Smooth muscle cell (in vitro differentiated cells): ENCODE results near the gene RAB27B. TPM values are rescaled to one million over a fixed set of nuclear protein-coding genes. Genes with fewer than 3 reads are reported as not detected.

Experiments used
- DNase-seq: peaks from one replicate; lab custom pipeline; 2025; ENCODE audit not compliant: unreplicated experiment; lab: John Stamatoyannopoulos, UW
- H2AFZ ChIP-seq: fragments of 200-600 bp; sonication (generic); 2 replicates; pipeline ENCODE4 v1.6.0; 2016; ENCODE audit warnings: antibody characterized with exemption, low read depth, mild to moderate bottlenecking
- H3F3A ChIP-seq: fragments of 200-600 bp; sonication (generic); 2 replicates; pipeline ENCODE4 v1.6.0; 2017; ENCODE audit warnings: antibody characterized with exemption, low read depth
- H3K27ac ChIP-seq: fragments of 200-600 bp; sonication (generic); 2 replicates; pipeline ENCODE4 v1.5.1; 2016; ENCODE audit warnings: low read depth, mild to moderate bottlenecking
- H3K27me3 ChIP-seq: fragments of 200-600 bp; sonication (generic); 2 replicates; pipeline ENCODE4 v1.6.1; 2016; ENCODE audit warnings: low read depth, mild to moderate bottlenecking
- H3K36me3 ChIP-seq: fragments of 200-600 bp; sonication (generic); 2 replicates; pipeline ENCODE4 v1.5.1; 2016; ENCODE audit warnings: low read depth
- H3K4me1 ChIP-seq: fragments of 200-600 bp; sonication (generic); 2 replicates; pipeline ENCODE4 v1.5.1; 2016; ENCODE audit warnings: low read depth
- H3K4me2 ChIP-seq: fragments of 200-600 bp; sonication (generic); 2 replicates; pipeline ENCODE4 v1.6.0; 2016; ENCODE audit warnings: mild to moderate bottlenecking
- H3K4me3 ChIP-seq: fragments of 200-600 bp; sonication (generic); 2 replicates; pipeline ENCODE4 v1.5.1; 2016; ENCODE audit warnings: mild to moderate bottlenecking
- H3K79me2 ChIP-seq: fragments of 200-600 bp; sonication (generic); 2 replicates; pipeline ENCODE4 v1.6.0; 2016; ENCODE audit warnings: low read depth, mild to moderate bottlenecking
- H3K9ac ChIP-seq: fragments of 200-600 bp; sonication (generic); 2 replicates; pipeline ENCODE4 v1.6.0; 2016; ENCODE audit warnings: low read depth
- H3K9me3 ChIP-seq: fragments of 200-600 bp; sonication (generic); replicated peaks from 2 replicates; pipeline ENCODE4 v1.5.1; 2016; ENCODE audit warnings: low read depth
- H4K20me1 ChIP-seq: fragments of 200-600 bp; sonication (generic); 2 replicates; pipeline ENCODE4 v1.6.0; 2016; ENCODE audit warnings: low read depth
- WGBS: methylation state at CpG from one replicate; pipeline ENCODE4 v1.1.7; 2016; ENCODE audit warnings: low lambda C conversion rate; 5-methylcytosine and 5-hydroxymethylcytosine counted together
- polyA plus RNA-seq: library from polyadenylated mRNA; unstranded; fragments of >200 nt; fragmentation: Nextera tagmentation; extraction: Ambion mirVana; gene quantifications from 2 replicates; pipeline ENCODE4 v1.2.1, GENCODE V29; 2016
- total RNA-seq: library from RNA; depleted of rRNA; stranded (reverse); fragments of >200 nt; gene quantifications from 2 replicates; pipeline ENCODE4 v1.2.3, GENCODE V29; 2014
- TF ChIP-seq, protein P1 (sequence below): fragments of 200-600 bp; sonication (generic); IDR thresholded peaks from 2 replicates; pipeline ENCODE4 v1.5.1; 2017; ENCODE audit warnings: borderline replicate concordance, mild to moderate bottlenecking, antibody characterized with exemption; ENCODE audit not compliant: insufficient read depth, poor library complexity, severe bottlenecking

RAB27B gene
- total and polyA plus RNA-seq, 2 experiments from 2014 or later: 0.98 to 9.5 TPM

- H3K79me2 ChIP-seq: no peaks in the 10 kb centered on the region
- H4K20me1 ChIP-seq: no peaks in the 10 kb centered on the region
- H3K9me3 ChIP-seq: no peaks in the 10 kb centered on the region
- H3K9ac ChIP-seq: peak overlapping the region; percentile 51
- H3K4me2 ChIP-seq: peak overlapping the region; percentile 94
- TF ChIP-seq, protein P1, sequence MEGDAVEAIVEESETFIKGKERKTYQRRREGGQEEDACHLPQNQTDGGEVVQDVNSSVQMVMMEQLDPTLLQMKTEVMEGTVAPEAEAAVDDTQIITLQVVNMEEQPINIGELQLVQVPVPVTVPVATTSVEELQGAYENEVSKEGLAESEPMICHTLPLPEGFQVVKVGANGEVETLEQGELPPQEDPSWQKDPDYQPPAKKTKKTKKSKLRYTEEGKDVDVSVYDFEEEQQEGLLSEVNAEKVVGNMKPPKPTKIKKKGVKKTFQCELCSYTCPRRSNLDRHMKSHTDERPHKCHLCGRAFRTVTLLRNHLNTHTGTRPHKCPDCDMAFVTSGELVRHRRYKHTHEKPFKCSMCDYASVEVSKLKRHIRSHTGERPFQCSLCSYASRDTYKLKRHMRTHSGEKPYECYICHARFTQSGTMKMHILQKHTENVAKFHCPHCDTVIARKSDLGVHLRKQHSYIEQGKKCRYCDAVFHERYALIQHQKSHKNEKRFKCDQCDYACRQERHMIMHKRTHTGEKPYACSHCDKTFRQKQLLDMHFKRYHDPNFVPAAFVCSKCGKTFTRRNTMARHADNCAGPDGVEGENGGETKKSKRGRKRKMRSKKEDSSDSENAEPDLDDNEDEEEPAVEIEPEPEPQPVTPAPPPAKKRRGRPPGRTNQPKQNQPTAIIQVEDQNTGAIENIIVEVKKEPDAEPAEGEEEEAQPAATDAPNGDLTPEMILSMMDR: no peak
- H3K27me3 ChIP-seq: no peaks in the 10 kb centered on the region
- 38% methylated on average over 2 of the region's 2 CpGs for WGBS
- peak overlapping the region; percentile 64 for H3K27ac ChIP-seq
- H3K36me3 ChIP-seq: no peaks in the 10 kb centered on the region
- peak overlapping the region; percentile 75 for H3K4me3 ChIP-seq
- no peak for DNase-seq
- H2AFZ ChIP-seq: peak overlapping the region; percentile 100
- H3K4me1 ChIP-seq: peaks cover 12% of the 10 kb centered on the region
- H3F3A ChIP-seq: peaks cover 7% of the 10 kb centered on the region
Observed at GRCh38 chr18:54828986-54829385, 709 bp downstream of the RAB27B start.

- Histone ChIP-seq H3K27ac (peak overlapping the region; percentile 60), H3F3A (peaks cover 7% of the 10 kb centered on the region), H2AFZ (no peak overlapping the region), H3K4me2 (peak overlapping the region; percentile 94), H3K4me1 (peaks cover 12% of the 10 kb centered on the region), H3K9ac (peak overlapping the region; percentile 30), H3K27me3 (no peaks in the 10 kb centered on the region), H4K20me1 (no peaks in the 10 kb centered on the region), H3K79me2 (no peaks in the 10 kb centered on the region), H3K36me3 (no peaks in the 10 kb centered on the region), H3K9me3 (no peaks in the 10 kb centered on the region), H3K4me3 (peak overlapping the region; percentile 75)
- TF ChIP-seq, protein P1: no peak
- WGBS: 52% methylated on average over 1 of the region's 1 CpG
- DNase-seq: no peak
Observed at GRCh38 chr18:54829856-54830255, 1.6 kb downstream of the RAB27B start.

GRCh38 chr18:54830260-54830659 lies 2.0 kb downstream of the RAB27B start:
- H3K9ac ChIP-seq: no peak overlapping the region
- H3K79me2 ChIP-seq: no peaks in the 10 kb centered on the region
- no peaks in the 10 kb centered on the region for H3K36me3 ChIP-seq
- peak overlapping the region; percentile 60 for H3K27ac ChIP-seq
- peak overlapping the region; percentile 75 for H3K4me3 ChIP-seq
- no peaks in the 10 kb centered on the region for H3K9me3 ChIP-seq
- no peak overlapping the region for H2AFZ ChIP-seq
- peaks cover 7% of the 10 kb centered on the region for H3F3A ChIP-seq
- peak overlapping the region; percentile 94 for H3K4me2 ChIP-seq
- no peaks in the 10 kb centered on the region for H4K20me1 ChIP-seq
- H3K27me3 ChIP-seq: no peaks in the 10 kb centered on the region
- no peak for DNase-seq
- 94% methylated on average over 1 of the region's 1 CpG for WGBS
- TF ChIP-seq, protein P1: no peak
- H3K4me1 ChIP-seq: peaks cover 12% of the 10 kb centered on the region

GRCh38 chr18:54830866-54831265 lies 2.6 kb downstream of the RAB27B start:
- no peaks in the 10 kb centered on the region for H4K20me1 ChIP-seq
- no peaks in the 10 kb centered on the region for H3K79me2 ChIP-seq
- 90% methylated on average over 2 of the region's 2 CpGs for WGBS
- no peaks in the 10 kb centered on the region for H3K36me3 ChIP-seq
- no peak overlapping the region for H3K4me3 ChIP-seq
- no peak overlapping the region for H3K9ac ChIP-seq
- H2AFZ ChIP-seq: no peak overlapping the region
- no peak overlapping the region for H3K4me2 ChIP-seq
- no peaks in the 10 kb centered on the region for H3K9me3 ChIP-seq
- H3F3A ChIP-seq: peaks cover 7% of the 10 kb centered on the region
- no peak overlapping the region for H3K27ac ChIP-seq
- no peaks in the 10 kb centered on the region for H3K27me3 ChIP-seq
- TF ChIP-seq, protein P1: no peak
- peaks cover 12% of the 10 kb centered on the region for H3K4me1 ChIP-seq
- no peak for DNase-seq
